Endothelial cell of umbilical vein (primary cell): Measurements from ENCODE around the gene RUNDC3A.

Experiments used
- CTCF ChIP-seq, 2 donors: IDR thresholded peaks; 1 replicate in 1 of 2; 2 replicates in 1 of 2; pipeline ENCODE4 v1.5.1; 2011; ENCODE audit warnings: low read length in 2 of 2, mild to moderate bottlenecking in 2 of 2, moderate library complexity in 2 of 2, control low read depth in 1 of 2, inconsistent platforms in 1 of 2, low read depth in 1 of 2; ENCODE audit not compliant: insufficient read depth in 1 of 2; ENCODE audit errors: extremely low read depth in 1 of 2
- EZH2 ChIP-seq: IDR thresholded peaks from 2 replicates; pipeline ENCODE4 v1.6.1; 2012; ENCODE audit warnings: borderline replicate concordance, low read depth, mild to moderate bottlenecking, moderate library complexity, low read length, inconsistent platforms; ENCODE audit not compliant: severe bottlenecking
- FOS ChIP-seq: IDR thresholded peaks from 2 replicates; pipeline ENCODE4 v1.6.1; 2011; ENCODE audit warnings: mild to moderate bottlenecking, low read length, moderate library complexity, borderline replicate concordance; ENCODE audit not compliant: insufficient read depth
- POLR2A ChIP-seq: IDR thresholded peaks from 2 replicates; pipeline ENCODE4 v1.6.1; 2012; ENCODE audit warnings: low read depth, mild to moderate bottlenecking, control low read depth, low read length
- POLR2AphosphoS5 ChIP-seq: IDR thresholded peaks from 2 replicates; pipeline ENCODE4 v1.6.1; 2012; ENCODE audit warnings: low read depth, mild to moderate bottlenecking, control low read depth, low read length, moderate library complexity; ENCODE audit not compliant: insufficient read depth

GRCh38 chr17:44352828-44353671 lies 44.6 kb downstream of the RUNDC3A start:
- TF ChIP-seq POLR2AphosphoS5 (no peak), FOS (no peak), CTCF (IDR thresholded peaks at IDR 0.05; ENCODE audit: extremely low read depth in 1 of 2, insufficient read depth in 1 of 2, low read depth in 1 of 2, low read length in 2 of 2) (no peak), EZH2 (no peak), POLR2A (no peak)
